ENCODE results near the gene JAK2. TPM values are rescaled to one million over a fixed set of nuclear protein-coding genes. Genes with fewer than 3 reads are reported as not detected.
A peak's percentile ranks its signal among the peaks of the same experiment; 100 is the strongest.

Gene JAK2
- total and polyA plus RNA-seq, 2 of the 4 experiments (the other 2 are of a cell fraction), result 2.3 to 6.1 TPM

GRCh38 chr9:5113994-5114748 is 129.1 kb downstream of the JAK2 start:
- peaks cover 24% of the 10 kb centered on the region for H3K36me3 ChIP-seq (ENCODE audit: control insufficient read depth, insufficient read depth, low read length)
- no peaks in the 10 kb centered on the region for H4K20me1 ChIP-seq (ENCODE audit: insufficient read depth, low read length)
- H3K23ac ChIP-seq (ENCODE audit: low read depth, low read length), result no peak overlapping the region
- H3K9ac ChIP-seq (ENCODE audit: low read depth, low read length), result no peak overlapping the region
- H3K79me1 ChIP-seq (ENCODE audit: low read depth in 1 of 2, low read length in 2 of 2), result no peaks in the 10 kb centered on the region
- no peak for TF ChIP-seq USF2 (IDR thresholded peaks at IDR 0.05; ENCODE audit: low read depth, low read length)
- no peak for TF ChIP-seq FOS (IDR thresholded peaks at IDR 0.05; ENCODE audit: low read depth, low read length)
- TF ChIP-seq, protein P1, sequence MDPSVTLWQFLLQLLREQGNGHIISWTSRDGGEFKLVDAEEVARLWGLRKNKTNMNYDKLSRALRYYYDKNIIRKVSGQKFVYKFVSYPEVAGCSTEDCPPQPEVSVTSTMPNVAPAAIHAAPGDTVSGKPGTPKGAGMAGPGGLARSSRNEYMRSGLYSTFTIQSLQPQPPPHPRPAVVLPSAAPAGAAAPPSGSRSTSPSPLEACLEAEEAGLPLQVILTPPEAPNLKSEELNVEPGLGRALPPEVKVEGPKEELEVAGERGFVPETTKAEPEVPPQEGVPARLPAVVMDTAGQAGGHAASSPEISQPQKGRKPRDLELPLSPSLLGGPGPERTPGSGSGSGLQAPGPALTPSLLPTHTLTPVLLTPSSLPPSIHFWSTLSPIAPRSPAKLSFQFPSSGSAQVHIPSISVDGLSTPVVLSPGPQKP (IDR thresholded peaks at IDR 0.05; ENCODE audit: borderline replicate concordance, low read depth, low read length), result no peak
- TF ChIP-seq SMC3 (IDR thresholded peaks at IDR 0.05; ENCODE audit: low read depth, low read length), result no peak
- TF ChIP-seq BHLHE40 (IDR thresholded peaks at IDR 0.05; ENCODE audit: low read depth, low read length), result no peak
- TF ChIP-seq MAZ (IDR thresholded peaks at IDR 0.05; ENCODE audit: borderline replicate concordance, low read depth, low read length), result no peak
- TF ChIP-seq RAD21 (IDR thresholded peaks at IDR 0.05; ENCODE audit: low read length), result no peak
- TF ChIP-seq CEBPB (IDR thresholded peaks at IDR 0.05; ENCODE audit: low read depth, low read length), result no peak
- no peak for TF ChIP-seq CHD1 (IDR thresholded peaks at IDR 0.05; ENCODE audit: low read depth, low read length)
- TF ChIP-seq RFX5 (IDR thresholded peaks at IDR 0.05; ENCODE audit: low read depth, low read length), result no peak
- TF ChIP-seq, protein P2, sequence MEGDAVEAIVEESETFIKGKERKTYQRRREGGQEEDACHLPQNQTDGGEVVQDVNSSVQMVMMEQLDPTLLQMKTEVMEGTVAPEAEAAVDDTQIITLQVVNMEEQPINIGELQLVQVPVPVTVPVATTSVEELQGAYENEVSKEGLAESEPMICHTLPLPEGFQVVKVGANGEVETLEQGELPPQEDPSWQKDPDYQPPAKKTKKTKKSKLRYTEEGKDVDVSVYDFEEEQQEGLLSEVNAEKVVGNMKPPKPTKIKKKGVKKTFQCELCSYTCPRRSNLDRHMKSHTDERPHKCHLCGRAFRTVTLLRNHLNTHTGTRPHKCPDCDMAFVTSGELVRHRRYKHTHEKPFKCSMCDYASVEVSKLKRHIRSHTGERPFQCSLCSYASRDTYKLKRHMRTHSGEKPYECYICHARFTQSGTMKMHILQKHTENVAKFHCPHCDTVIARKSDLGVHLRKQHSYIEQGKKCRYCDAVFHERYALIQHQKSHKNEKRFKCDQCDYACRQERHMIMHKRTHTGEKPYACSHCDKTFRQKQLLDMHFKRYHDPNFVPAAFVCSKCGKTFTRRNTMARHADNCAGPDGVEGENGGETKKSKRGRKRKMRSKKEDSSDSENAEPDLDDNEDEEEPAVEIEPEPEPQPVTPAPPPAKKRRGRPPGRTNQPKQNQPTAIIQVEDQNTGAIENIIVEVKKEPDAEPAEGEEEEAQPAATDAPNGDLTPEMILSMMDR (conservative IDR thresholded peaks at IDR 0.05; ENCODE audit: low read depth, low read length), result no peak
- no peak for TF ChIP-seq POLR2A (IDR thresholded peaks at IDR 0.05; ENCODE audit: low read depth, low read length)
- no peak for TF ChIP-seq MAFK (IDR thresholded peaks at IDR 0.05; ENCODE audit: low read depth, low read length)
- no peak for TF ChIP-seq NFE2L2 (IDR thresholded peaks at IDR 0.05; ENCODE audit: low read depth, low read length)
- no peak for TF ChIP-seq RCOR1 (IDR thresholded peaks at IDR 0.05; ENCODE audit: insufficient replicate concordance, low read length)
- TF ChIP-seq MXI1 (IDR thresholded peaks at IDR 0.05; ENCODE audit: borderline replicate concordance, low read depth, low read length), result no peak
- H4K8ac ChIP-seq (ENCODE audit: low read depth in 2 of 2, low read length in 2 of 2), result no peak overlapping the region
- no peak overlapping the region for H2BK5ac ChIP-seq (ENCODE audit: low read depth, low read length, poor library complexity, severe bottlenecking)
- H3K27ac ChIP-seq (ENCODE audit: insufficient read depth, low read length), result no peak overlapping the region
- no peak overlapping the region for H3K18ac ChIP-seq (ENCODE audit: low read depth, low read length)
- no peak overlapping the region for H4K5ac ChIP-seq (ENCODE audit: low read depth, low read length)
- ATAC-seq (ENCODE audit: low read depth), result no peak
- BruUV-seq (replicated peaks), result no TSS peak
- no peak overlapping the region for H4K91ac ChIP-seq (ENCODE audit: insufficient read depth, low read depth, low read length)
- CTCF ChIA-PET, result no interaction called here
- no peak overlapping the region for H3K4me2 ChIP-seq (ENCODE audit: low read depth, low read length)
- WGBS, 2 experiments (ENCODE audit: extremely low coverage in 2 of 2, insufficient read length in 1 of 2), result 100% methylated on average over 9 of the region's 22 CpGs; no CpG with 5 or more reads in 1 of the 2 experiments
- no peak overlapping the region for H3K4ac ChIP-seq (ENCODE audit: low read depth, low read length)
- no peaks in the 10 kb centered on the region for H3K4me1 ChIP-seq (ENCODE audit: control insufficient read depth, insufficient read depth, low read length)
- no peaks in the 10 kb centered on the region for H3K9me1 ChIP-seq (ENCODE audit: insufficient read depth, low read length)
- H2BK15ac ChIP-seq (ENCODE audit: low read depth, low read length), result no peak overlapping the region
- no peak for DNase-seq
- no peak overlapping the region for H2BK20ac ChIP-seq (ENCODE audit: low read depth, low read length)
- dilution Hi-C loops (cut with HindIII; ENCODE audit: low sequenced_read_pairs, unreplicated experiment), result no loop called here
- H2BK120ac ChIP-seq (ENCODE audit: low read depth, low read length), result no peak overlapping the region
- POLR2A ChIA-PET (ENCODE audit: unreplicated experiment), result interaction anchor here (0.6 kb wide), 1 partner anchor 22 kb away, joined by 3 read pairs; no protein-coding TSS in a partner anchor
- intact Hi-C loops (cut with micrococcal nuclease), result no loop called here
- no peak overlapping the region for H3K14ac ChIP-seq (replicated peaks; ENCODE audit: low read depth, low read length)
- H3K56ac ChIP-seq (ENCODE audit: extremely low read depth, insufficient read depth, low read length), result no peak overlapping the region
- no peak overlapping the region for H2AFZ ChIP-seq (replicated peaks; ENCODE audit: low read length, poor library complexity)
- H2AK5ac ChIP-seq (ENCODE audit: low read depth, low read length), result no peak overlapping the region
- H2AK9ac ChIP-seq (replicated peaks; ENCODE audit: low read depth, low read length, poor library complexity), result peak overlapping the region; percentile 23
- H3K9me3 ChIP-seq (ENCODE audit: control insufficient read depth, insufficient read depth, low read length), result peaks cover 3% of the 10 kb centered on the region; the same call in 1 of the 2 replicates
- no peaks in the 10 kb centered on the region for H3K27me3 ChIP-seq (ENCODE audit: control insufficient read depth, insufficient read depth, low read length)
- H3K4me3 ChIP-seq (ENCODE audit: insufficient read depth, low read depth, low read length), result no peak overlapping the region
- in situ Hi-C loops (cut with MboI; ENCODE audit: low sequenced_read_pairs), result no loop called here
